WTC11 (cell line): ENCODE measurements around the gene CYP19A1.

Experiments
- CBFB ChIP-seq: sonication (generic); formaldehyde crosslinking; IDR thresholded peaks from 2 replicates; pipeline ENCODE4 v1.8.1; 2022; ENCODE audit warnings: mild to moderate bottlenecking, low read depth, missing genetic modification reagents
- CREB1 ChIP-seq: sonication (generic); formaldehyde crosslinking; IDR thresholded peaks from 2 replicates; pipeline ENCODE4 v1.8.0; 2023; ENCODE audit warnings: mild to moderate bottlenecking, missing genetic modification reagents
- CTCF ChIP-seq: fragments of 200-600 bp; IDR thresholded peaks from 2 replicates; pipeline ENCODE4 v1.8.0; 2022; ENCODE audit warnings: antibody characterized with exemption
- E2F4 ChIP-seq: sonication (generic); formaldehyde crosslinking; IDR thresholded peaks from 2 replicates; pipeline ENCODE4 v1.8.1; 2022; ENCODE audit warnings: low read depth, mild to moderate bottlenecking, moderate library complexity, missing genetic modification reagents, borderline replicate concordance
- MAX ChIP-seq: sonication (generic); formaldehyde crosslinking; IDR thresholded peaks from 2 replicates; pipeline ENCODE4 v1.8.0; 2022; ENCODE audit warnings: mild to moderate bottlenecking, missing genetic modification reagents
- NFYB ChIP-seq: sonication (generic); formaldehyde crosslinking; conservative IDR thresholded peaks from 2 replicates; pipeline ENCODE4 v1.8.0; 2022; ENCODE audit warnings: low read depth, missing genetic modification reagents
- NR2C2 ChIP-seq: sonication (generic); formaldehyde crosslinking; IDR thresholded peaks from 2 replicates; pipeline ENCODE4 v1.8.0; 2022; ENCODE audit warnings: mild to moderate bottlenecking, missing genetic modification reagents
- TCF7 ChIP-seq: sonication (generic); formaldehyde crosslinking; IDR thresholded peaks from 2 replicates; pipeline ENCODE4 v1.8.0; 2022; ENCODE audit warnings: mild to moderate bottlenecking, low read depth, missing genetic modification reagents, moderate library complexity
- TF ChIP-seq, protein P1 (sequence below): sonication (generic); formaldehyde crosslinking; IDR thresholded peaks from 2 replicates; pipeline ENCODE4 v1.8.0; 2022; ENCODE audit warnings: missing genetic modification reagents

DNA sequence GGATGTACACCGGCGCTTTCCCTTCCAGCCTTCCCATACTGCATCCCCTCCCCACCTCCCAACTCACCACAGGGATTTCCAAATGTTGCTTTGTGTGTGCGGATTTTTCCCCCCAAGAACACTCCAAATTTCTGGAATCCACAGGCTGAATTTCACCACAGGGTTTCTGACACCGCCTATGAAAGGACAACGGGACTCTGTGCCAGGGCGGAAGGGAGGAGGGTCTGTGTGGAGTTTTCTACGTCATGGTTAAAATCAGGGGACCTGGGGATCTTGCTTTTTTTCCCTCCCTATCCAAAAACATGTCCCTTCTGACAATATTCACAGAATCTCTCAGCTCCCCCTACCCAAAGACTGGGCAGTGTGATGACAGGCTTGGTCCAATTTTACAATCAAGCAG, 14.6 kb downstream of the CYP19A1 start:
- TF ChIP-seq CTCF (no peak), TCF7 (no peak), MAX (no peak), NFYB (CRISPR knock-in tag) (no peak), NR2C2 (no peak), CREB1 (no peak), E2F4 (no peak), CBFB (CRISPR knock-in tag) (no peak)
- TF ChIP-seq, protein P1, sequence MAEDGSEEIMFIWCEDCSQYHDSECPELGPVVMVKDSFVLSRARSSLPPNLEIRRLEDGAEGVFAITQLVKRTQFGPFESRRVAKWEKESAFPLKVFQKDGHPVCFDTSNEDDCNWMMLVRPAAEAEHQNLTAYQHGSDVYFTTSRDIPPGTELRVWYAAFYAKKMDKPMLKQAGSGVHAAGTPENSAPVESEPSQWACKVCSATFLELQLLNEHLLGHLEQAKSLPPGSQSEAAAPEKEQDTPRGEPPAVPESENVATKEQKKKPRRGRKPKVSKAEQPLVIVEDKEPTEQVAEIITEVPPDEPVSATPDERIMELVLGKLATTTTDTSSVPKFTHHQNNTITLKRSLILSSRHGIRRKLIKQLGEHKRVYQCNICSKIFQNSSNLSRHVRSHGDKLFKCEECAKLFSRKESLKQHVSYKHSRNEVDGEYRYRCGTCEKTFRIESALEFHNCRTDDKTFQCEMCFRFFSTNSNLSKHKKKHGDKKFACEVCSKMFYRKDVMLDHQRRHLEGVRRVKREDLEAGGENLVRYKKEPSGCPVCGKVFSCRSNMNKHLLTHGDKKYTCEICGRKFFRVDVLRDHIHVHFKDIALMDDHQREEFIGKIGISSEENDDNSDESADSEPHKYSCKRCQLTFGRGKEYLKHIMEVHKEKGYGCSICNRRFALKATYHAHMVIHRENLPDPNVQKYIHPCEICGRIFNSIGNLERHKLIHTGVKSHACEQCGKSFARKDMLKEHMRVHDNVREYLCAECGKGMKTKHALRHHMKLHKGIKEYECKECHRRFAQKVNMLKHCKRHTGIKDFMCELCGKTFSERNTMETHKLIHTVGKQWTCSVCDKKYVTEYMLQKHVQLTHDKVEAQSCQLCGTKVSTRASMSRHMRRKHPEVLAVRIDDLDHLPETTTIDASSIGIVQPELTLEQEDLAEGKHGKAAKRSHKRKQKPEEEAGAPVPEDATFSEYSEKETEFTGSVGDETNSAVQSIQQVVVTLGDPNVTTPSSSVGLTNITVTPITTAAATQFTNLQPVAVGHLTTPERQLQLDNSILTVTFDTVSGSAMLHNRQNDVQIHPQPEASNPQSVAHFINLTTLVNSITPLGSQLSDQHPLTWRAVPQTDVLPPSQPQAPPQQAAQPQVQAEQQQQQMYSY (CRISPR knock-in tag): no peak
